H1 (cell line): ENCODE results near the gene LPGAT1. TPM values are rescaled to one million over a fixed set of nuclear protein-coding genes. Genes with fewer than 3 reads are reported as not detected.

Source experiments
- CBX5 ChIP-seq: fragments of 300-800, 300-1000 bp; sonication (generic); IDR thresholded peaks from 2 replicates; pipeline ENCODE4 v1.7.1; 2016; ENCODE audit warnings: antibody characterized with exemption, low read length, low read depth
- FOSL1 ChIP-seq: IDR thresholded peaks from 2 replicates; pipeline ENCODE4 v1.6.1; 2011; ENCODE audit warnings: mild to moderate bottlenecking, low read depth, low read length, moderate library complexity; ENCODE audit not compliant: insufficient read depth
- GTF2F1 ChIP-seq: IDR thresholded peaks from 2 replicates; pipeline ENCODE4 v1.6.1; 2012; ENCODE audit warnings: low read depth, low read length, improper control_type of control experiment, borderline replicate concordance
- JUND ChIP-seq: IDR thresholded peaks from 2 replicates; pipeline ENCODE4 v1.6.1; 2011; ENCODE audit warnings: mild to moderate bottlenecking, improper control_type of control experiment, low read length
- KDM5A ChIP-seq: fragments of 200-600 bp; IDR thresholded peaks from 2 replicates; pipeline ENCODE4 v1.7.1; 2012; ENCODE audit warnings: mild to moderate bottlenecking, low read length, inconsistent platforms, mixed read lengths
- TBP ChIP-seq: IDR thresholded peaks from 2 replicates; pipeline ENCODE4 v1.6.1; 2011; ENCODE audit warnings: low read depth, low read length, improper control_type of control experiment
- polyA plus RNA-seq, 7 experiments: library from polyadenylated mRNA; depleted of rRNA in 3 of 7; stranded (reverse) in 5 of 7; unstranded in 2 of 7; fragments of >200 nt in 5 of 7; fragments of 200-250 nt in 2 of 7; gene quantifications; 1 replicate in 5 of 7; 2 replicates in 1 of 7; 4 replicates in 1 of 7; pipeline versions ENCODE4 v1.2.1 to v1.2.3, GENCODE V29; 2011 to 2013; ENCODE audit warnings: missing spikeins in 2 of 7, mixed read lengths in 2 of 7
- total RNA-seq: library from RNA; stranded (reverse); fragmentation: NEBNext Ultra II Directional; extraction: Animal tissue kit (Norgen Biotek cat#: 25700); gene quantifications from 2 replicates; pipeline ENCODE4 v1.2.1, GENCODE V29; 2021
- TF ChIP-seq, protein P1 (sequence below), 3 experiments: IDR thresholded peaks; 1 replicate in 2 of 3; 2 replicates in 1 of 3; pipeline versions ENCODE4 v1.5.1 to v1.6.1; 2011; ENCODE audit warnings: low read length in 3 of 3, mild to moderate bottlenecking in 3 of 3, inconsistent platforms in 2 of 3, low read depth in 1 of 3, moderate library complexity in 1 of 3; ENCODE audit not compliant: insufficient read depth in 1 of 3; ENCODE audit errors: control extremely low read depth in 1 of 3

The LPGAT1 gene
- total and polyA plus RNA-seq, 2 of the 8 experiments (the other 6 are each of a cell fraction or from before 2014, with no cell fraction given) = 2.3 to 13.5 TPM

DNA sequence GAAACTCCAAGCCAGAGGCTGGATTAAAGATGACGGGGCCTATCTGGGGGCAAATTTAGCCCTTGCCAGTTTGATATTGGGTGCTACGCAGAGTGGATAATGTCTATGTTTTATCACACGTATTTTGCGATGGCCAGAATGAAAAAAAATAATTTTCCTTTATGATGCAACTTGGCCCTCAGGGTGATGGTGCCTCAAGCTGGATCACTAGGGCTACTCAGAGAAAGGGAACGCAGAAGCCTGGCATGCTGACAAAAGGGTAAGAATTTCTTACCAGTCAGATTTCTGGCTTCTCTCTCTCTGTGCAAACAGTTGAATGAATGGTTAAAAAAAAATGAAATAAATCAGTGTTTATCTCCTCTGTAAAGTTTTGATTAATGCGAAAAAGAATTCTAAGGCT is 122.6 kb downstream of the LPGAT1 start (continued):
- no peak for TF ChIP-seq GTF2F1
- no peak for TF ChIP-seq CBX5
- no peak for TF ChIP-seq KDM5A
- no peak for TF ChIP-seq FOSL1
- TF ChIP-seq TBP = no peak
- TF ChIP-seq JUND = no peak
- TF ChIP-seq, protein P1, sequence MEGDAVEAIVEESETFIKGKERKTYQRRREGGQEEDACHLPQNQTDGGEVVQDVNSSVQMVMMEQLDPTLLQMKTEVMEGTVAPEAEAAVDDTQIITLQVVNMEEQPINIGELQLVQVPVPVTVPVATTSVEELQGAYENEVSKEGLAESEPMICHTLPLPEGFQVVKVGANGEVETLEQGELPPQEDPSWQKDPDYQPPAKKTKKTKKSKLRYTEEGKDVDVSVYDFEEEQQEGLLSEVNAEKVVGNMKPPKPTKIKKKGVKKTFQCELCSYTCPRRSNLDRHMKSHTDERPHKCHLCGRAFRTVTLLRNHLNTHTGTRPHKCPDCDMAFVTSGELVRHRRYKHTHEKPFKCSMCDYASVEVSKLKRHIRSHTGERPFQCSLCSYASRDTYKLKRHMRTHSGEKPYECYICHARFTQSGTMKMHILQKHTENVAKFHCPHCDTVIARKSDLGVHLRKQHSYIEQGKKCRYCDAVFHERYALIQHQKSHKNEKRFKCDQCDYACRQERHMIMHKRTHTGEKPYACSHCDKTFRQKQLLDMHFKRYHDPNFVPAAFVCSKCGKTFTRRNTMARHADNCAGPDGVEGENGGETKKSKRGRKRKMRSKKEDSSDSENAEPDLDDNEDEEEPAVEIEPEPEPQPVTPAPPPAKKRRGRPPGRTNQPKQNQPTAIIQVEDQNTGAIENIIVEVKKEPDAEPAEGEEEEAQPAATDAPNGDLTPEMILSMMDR (IDR thresholded peaks at IDR 0.05; ENCODE audit: control extremely low read depth in 1 of 3, insufficient read depth in 1 of 3, low read depth in 1 of 3, low read length in 3 of 3) = no peak
- TF ChIP-seq, all 59 proteins: peak for 0
